Lower leg skin (tissue), 4 donors: ENCODE measurements around the gene RAB30. TPM values are rescaled to one million over a fixed set of nuclear protein-coding genes. Genes with fewer than 3 reads are reported as not detected.
A peak's percentile ranks its signal among the peaks of the same experiment; 100 is the strongest.

Source experiments
- DNase-seq, 2 donors: peaks; one replicate each; pipeline ENCODE4 v3.0.0-alpha.2; 2019; ENCODE audit warnings: low spot score in 2 of 2
- H3K4me3 ChIP-seq: fragments of 200-600 bp; sonication (generic); 2 replicates; pipeline ENCODE4 v1.5.1; 2017; ENCODE audit warnings: mild to moderate bottlenecking, low read depth; ENCODE audit not compliant: poor library complexity, severe bottlenecking
- POLR2A ChIP-seq, 2 donors: fragments of 450-650 bp; IDR thresholded peaks; one replicate each; pipeline ENCODE4 v1.6.1; 2016 to 2017; ENCODE audit warnings: antibody characterized with exemption in 2 of 2, mild to moderate bottlenecking in 1 of 2, moderate library complexity in 1 of 2
- WGBS, 2 donors: methylation state at CpG; one replicate each; pipeline ENCODE4 v1.1.5; 2018; 5-methylcytosine and 5-hydroxymethylcytosine counted together
- intact Hi-C: fragments of 100-400 bp; cut with DNase I; formaldehyde crosslinking; loops from one replicate; pipeline ENCODE4 v1.15.0; 2023; ENCODE audit warnings: low total_unique reads
- total RNA-seq, 4 donors: library from RNA; depleted of rRNA; stranded (reverse); fragments of >200 nt; gene quantifications; one replicate each; pipeline ENCODE4 v1.1.0, GENCODE V29; 2016
- TF ChIP-seq, protein P1 (sequence below), 3 donors: fragments of 450-650 bp; IDR thresholded peaks; one replicate each; pipeline ENCODE4 v1.5.1; 2016; ENCODE audit warnings: antibody characterized with exemption in 3 of 3, mild to moderate bottlenecking in 3 of 3, moderate library complexity in 2 of 3

RAB30 gene
- total RNA-seq, 4 donors from 2014 or later = 13.4 to 53.9 (median 25.7) TPM

DNA sequence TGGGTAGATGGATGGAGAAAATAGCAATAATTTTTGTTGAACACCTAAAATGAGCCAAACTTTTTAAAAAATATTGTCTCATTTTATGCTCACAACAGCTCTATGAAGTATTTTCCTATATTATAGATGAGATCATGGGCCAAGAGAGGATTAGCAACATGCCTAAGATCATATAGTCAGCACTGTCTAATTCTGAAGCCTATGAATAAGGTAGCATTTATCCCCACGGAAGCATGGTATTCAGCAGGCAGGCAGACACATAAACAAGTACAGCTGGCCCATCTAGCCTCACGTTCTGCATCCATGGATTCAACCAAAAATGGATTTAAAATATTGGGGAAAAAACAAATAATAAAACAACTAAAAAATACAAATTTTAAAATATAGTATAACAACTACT is 21.9 kb upstream of the RAB30 start:
- no peak overlapping the region for H3K4me3 ChIP-seq
- intact Hi-C loops = no loop called here
- WGBS, 2 donors = 42% methylated on average over 2 of the region's 2 CpGs
- TF ChIP-seq, protein P1, sequence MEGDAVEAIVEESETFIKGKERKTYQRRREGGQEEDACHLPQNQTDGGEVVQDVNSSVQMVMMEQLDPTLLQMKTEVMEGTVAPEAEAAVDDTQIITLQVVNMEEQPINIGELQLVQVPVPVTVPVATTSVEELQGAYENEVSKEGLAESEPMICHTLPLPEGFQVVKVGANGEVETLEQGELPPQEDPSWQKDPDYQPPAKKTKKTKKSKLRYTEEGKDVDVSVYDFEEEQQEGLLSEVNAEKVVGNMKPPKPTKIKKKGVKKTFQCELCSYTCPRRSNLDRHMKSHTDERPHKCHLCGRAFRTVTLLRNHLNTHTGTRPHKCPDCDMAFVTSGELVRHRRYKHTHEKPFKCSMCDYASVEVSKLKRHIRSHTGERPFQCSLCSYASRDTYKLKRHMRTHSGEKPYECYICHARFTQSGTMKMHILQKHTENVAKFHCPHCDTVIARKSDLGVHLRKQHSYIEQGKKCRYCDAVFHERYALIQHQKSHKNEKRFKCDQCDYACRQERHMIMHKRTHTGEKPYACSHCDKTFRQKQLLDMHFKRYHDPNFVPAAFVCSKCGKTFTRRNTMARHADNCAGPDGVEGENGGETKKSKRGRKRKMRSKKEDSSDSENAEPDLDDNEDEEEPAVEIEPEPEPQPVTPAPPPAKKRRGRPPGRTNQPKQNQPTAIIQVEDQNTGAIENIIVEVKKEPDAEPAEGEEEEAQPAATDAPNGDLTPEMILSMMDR (IDR thresholded peaks at IDR 0.05) = no peak
- no peak for TF ChIP-seq POLR2A (IDR thresholded peaks at IDR 0.05)
- DNase-seq = no peak

DNA sequence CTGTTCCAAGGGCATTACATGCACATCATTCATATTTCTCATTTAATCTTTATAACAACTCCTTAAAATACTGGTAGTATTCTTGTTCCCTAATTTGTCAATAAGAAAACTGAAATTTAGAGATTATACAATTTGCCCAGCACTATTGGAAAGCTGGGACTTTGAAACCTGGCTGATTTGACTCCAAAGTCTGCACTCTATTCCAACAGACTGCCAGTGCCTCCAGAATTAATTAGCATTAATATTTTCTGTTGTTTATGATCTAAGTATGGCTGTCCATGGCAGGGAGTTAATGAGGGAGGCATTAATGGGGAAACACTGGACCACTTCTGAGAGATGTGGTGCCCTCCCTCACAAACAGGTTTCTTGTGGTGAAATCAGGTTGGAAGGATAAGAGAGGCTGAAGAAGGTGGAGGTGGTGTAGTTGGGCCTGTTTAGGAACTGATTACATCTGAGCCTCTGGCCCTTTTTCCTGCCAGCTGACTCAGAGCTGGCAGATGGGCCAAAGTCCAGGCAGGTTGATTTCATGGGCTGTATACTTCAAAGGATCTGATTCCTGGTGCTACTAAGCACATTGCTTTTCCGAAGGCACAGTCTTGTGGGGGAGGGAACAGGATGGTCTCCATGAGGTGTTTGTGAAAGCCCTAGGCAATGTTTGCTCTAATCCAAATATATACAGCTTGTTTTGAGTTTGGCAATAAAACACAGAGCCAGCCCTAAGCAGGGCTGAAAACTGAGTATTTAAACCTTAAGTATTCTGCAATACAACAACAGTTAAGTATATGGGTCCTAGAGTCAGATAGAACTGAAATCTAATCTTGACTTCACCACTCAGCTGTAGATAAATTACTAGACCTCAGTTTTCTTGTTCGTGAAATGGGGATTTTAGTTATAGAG is 21.0 kb upstream of the RAB30 start:
- DNase-seq = peak in 1 of 2 donors; percentile 35
- 54 to 64% methylated on average over 2 of the region's 2 CpGs for WGBS, 2 donors
- intact Hi-C loops = no loop called here
- no peak overlapping the region for H3K4me3 ChIP-seq
- TF ChIP-seq, protein P1 (IDR thresholded peaks at IDR 0.05) = no peak
- TF ChIP-seq POLR2A (IDR thresholded peaks at IDR 0.05) = no peak

DNA sequence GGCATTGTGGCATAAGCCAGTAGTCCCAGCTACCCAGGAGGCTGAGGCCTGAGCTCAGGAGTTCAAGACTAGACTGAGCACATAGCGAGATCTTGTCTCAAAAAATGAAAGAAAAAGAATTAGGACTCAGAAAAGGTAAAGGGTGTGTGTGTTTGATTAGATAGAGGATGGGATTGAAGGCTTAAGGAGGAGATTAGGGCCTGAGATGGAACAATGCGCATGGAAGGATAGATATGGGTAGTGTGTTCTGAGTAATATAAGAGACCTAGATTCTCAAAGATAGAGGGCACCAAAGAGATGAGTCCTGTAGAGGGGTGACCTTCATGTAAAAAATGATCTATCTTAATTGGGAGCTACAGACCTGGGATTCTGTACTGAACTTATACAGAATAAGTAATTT is 17.3 kb upstream of the RAB30 start:
- DNase-seq = no peak
- no peak overlapping the region for H3K4me3 ChIP-seq
- WGBS, 2 donors = 91 to 99% methylated on average over 2 of the region's 2 CpGs
- no peak for TF ChIP-seq POLR2A (IDR thresholded peaks at IDR 0.05)
- TF ChIP-seq, protein P1 (IDR thresholded peaks at IDR 0.05) = no peak
- intact Hi-C loops = no loop called here

DNA sequence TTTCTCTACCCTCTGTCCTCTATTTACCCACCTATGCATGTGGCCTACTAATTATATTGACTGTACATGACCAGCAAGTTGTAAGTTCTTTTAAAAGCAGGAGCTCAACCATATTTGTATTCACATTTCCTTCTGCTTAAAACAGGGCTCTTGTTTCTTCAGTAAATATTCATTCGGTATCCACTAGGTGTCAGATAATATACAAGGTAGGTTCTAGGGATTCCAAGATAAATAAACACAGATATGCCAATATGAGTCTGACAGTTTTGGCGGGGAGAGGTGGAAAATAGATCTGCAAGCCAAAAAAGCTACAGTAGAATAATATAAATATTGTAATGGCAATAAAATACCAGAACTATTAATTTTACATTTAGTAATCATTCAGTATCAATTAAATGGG is 15.3 kb upstream of the RAB30 start:
- TF ChIP-seq POLR2A (IDR thresholded peaks at IDR 0.05) = no peak
- TF ChIP-seq, protein P1 (IDR thresholded peaks at IDR 0.05) = no peak
- 15 to 22% methylated on average over 2 of the region's 2 CpGs for WGBS, 2 donors
- intact Hi-C loops = no loop called here
- no peak for DNase-seq
- H3K4me3 ChIP-seq = no peak overlapping the region

DNA sequence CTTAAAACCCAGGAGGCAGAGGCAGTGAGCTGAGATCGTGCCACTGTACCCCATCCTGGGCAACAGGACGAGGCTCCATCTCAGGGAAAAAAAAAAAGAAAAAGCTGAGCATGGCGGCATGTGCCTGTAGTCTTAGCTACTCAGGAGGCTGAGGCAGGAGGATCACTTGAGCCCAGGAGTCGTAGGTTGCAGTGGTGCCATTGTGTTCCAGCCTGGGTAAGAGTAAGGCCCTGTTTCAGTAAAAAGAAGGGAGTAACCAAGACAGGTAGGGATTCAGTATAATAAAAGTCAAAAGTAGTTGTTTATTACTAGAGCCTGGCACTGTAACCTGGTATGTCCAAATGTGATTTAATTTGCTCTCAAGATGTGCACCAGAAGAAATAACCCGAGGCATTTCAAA is 8.1 kb upstream of the RAB30 start:
- no peak overlapping the region for H3K4me3 ChIP-seq
- intact Hi-C loops = no loop called here
- TF ChIP-seq, protein P1 (IDR thresholded peaks at IDR 0.05) = no peak
- no peak for TF ChIP-seq POLR2A (IDR thresholded peaks at IDR 0.05)
- DNase-seq = no peak
- 69 to 73% methylated on average over 5 of the region's 5 CpGs for WGBS, 2 donors
